VCaP (cell line): ENCODE measurements around the gene LIME1.

ENCODE experiments used
- H3K27ac ChIP-seq: fragments of 450-650 bp; 2 replicates; pipeline ENCODE4 v1.5.1; 2017
- TF ChIP-seq, protein P1 (sequence below): fragments of 450-650 bp; conservative IDR thresholded peaks from 2 replicates; pipeline ENCODE4 v1.5.1; 2017; ENCODE audit warnings: mild to moderate bottlenecking, moderate library complexity

Gene LIME1

DNA sequence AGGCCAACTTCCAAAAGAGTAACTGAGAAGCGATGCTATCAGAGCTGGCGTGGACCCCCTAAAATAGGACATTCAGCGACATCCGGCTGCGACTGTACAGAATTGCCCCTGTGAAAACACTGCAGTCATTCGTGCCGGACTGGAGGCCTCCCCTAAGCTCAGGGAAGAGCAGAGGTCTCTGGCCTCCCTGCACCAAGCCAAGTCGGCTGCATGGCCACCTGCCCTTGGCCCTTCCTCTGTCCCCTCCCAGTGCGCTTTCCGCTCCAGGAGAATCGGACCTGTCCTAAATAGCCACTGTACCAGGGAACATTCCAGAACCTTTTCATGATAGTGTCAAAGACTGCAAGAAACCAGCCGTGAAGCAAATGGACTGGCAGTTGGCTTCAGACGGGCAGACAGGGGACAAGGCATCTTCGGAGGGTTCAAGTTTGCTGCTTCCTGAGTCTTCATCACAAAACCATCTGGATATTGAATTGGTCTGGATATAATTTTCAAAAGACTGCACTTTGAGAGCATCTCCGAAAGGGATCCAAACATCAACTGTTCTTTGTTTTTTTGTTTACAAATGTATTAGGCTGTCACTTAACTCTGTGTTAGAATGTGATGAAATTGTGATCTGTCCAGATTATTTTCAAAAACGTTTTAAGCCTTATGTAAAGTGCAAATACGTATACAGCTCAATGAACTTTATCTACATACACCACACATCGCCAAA, 19.6 kb downstream of the LIME1 start:
- no peak overlapping the region for H3K27ac ChIP-seq
- TF ChIP-seq, protein P1, sequence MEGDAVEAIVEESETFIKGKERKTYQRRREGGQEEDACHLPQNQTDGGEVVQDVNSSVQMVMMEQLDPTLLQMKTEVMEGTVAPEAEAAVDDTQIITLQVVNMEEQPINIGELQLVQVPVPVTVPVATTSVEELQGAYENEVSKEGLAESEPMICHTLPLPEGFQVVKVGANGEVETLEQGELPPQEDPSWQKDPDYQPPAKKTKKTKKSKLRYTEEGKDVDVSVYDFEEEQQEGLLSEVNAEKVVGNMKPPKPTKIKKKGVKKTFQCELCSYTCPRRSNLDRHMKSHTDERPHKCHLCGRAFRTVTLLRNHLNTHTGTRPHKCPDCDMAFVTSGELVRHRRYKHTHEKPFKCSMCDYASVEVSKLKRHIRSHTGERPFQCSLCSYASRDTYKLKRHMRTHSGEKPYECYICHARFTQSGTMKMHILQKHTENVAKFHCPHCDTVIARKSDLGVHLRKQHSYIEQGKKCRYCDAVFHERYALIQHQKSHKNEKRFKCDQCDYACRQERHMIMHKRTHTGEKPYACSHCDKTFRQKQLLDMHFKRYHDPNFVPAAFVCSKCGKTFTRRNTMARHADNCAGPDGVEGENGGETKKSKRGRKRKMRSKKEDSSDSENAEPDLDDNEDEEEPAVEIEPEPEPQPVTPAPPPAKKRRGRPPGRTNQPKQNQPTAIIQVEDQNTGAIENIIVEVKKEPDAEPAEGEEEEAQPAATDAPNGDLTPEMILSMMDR: no peak

DNA sequence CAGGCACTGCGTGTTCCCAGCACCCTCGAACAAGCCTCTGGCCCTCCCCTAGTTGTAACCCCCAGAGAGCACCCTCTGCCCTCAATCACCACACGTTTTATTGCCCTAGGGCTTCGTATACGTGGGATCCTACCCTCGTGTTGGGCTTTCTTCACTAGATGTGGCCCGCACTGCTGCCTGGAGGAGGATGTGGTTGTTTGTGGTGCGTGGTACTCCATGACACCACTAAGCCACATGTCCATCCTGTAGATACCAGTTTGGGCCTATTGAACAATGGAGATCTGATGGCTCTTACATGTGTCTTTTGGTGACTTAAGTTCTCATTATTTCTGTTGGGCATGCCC, 20.2 kb downstream of the LIME1 start:
- no peak overlapping the region for H3K27ac ChIP-seq
- TF ChIP-seq, protein P1: no peak

DNA sequence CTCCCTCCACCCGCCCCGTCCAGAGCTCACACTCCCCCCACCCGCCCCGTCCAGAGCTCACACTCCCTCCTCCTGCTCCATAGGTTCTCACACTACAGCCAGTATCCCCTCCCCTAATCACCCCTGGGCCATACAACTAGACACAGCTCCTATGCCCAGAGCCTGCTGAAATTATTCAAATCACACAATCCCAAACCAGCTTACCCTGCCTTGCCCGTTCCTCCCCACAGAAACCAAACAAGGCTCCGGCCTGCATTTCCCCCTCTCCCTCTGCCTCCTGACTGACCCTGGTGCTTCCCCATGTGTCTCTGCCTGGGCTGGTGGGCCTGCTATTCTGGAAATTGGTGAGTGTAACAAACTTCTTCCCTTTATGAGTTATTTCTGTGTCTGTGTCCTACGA, 21.7 kb downstream of the LIME1 start:
- H3K27ac ChIP-seq: no peak overlapping the region
- TF ChIP-seq, protein P1: no peak

DNA sequence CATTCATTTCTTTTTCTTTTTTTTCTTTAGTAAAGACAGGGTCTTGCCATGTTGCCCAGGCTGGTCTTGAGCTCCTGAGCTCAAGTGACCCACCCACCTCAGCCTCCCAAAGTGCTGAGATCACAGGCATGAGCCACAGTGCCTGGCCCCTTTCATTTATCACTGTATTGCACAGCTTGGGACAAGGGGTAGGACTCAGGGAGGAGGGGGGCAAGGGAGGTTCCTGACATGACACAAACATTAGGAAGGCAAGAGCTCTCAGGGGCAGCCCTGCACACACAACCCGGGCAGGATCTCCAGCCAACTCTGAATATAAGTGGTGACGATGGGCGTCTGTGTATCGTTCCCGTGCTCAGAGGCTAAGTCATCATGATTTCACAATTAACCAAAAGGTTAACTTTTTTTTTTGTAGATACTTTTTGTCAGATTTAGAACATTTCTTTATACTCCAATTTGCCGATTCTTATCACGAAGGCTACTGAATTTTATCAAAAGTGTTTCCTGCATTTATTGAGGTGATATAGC, 23.0 kb downstream of the LIME1 start:
- TF ChIP-seq, protein P1: no peak
- H3K27ac ChIP-seq: no peak overlapping the region

DNA sequence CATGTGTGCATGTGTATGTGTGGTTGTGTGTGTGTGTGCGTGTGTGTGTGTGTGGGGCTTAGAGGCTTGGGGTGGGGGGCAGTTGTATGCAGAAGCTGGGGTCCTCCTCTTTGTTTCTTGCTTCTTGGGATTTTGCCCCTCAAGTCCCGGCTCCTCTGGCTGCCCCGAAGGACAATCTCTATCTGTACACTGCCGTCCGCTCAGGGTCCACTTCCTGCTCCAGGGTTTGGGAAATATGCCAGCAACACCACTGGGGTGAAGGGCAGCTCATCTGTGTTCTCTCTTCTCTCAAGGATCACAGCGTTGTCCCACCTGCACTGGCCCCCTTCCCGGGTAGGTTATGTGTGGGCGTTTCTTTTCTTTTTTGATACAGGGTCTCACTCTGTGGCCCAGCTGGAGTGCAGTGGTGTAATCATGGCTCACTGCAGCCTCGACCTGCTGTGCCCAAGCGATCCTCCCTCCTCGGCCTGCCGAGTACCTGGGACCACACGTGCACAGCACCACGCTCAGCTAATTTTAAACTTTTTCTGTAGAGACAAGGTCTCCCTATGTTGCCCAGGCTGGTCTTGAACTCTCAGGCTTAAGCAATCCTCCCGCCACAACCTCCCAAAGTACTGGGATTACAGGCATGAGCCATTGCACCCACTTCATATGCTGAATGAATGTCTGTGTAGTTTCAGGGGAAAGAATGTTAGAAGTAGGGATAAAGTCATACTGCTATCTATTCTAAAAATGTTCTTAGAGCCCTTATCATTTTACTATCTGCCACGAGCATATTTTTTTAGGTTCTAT, 28.8 kb downstream of the LIME1 start:
- TF ChIP-seq, protein P1: no peak
- no peak overlapping the region for H3K27ac ChIP-seq

DNA sequence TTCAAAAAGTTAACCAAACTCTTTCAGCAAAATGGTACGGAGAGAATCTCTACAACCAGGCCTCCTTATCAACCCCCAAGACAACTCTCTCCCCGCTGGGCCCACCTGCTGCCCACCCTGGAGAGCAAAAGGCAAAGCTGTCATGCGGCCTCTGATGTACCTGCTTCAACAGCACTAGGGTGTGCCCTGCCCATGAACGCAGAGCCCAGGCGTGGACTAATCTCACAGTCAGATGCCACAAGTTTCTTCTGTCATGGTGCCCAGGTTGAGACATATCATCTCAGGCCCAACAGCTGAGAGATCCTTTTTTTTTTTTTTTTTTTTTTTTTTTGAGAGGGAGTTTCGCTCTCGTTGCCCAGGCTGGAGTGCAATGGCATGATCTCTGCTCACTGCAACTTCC, 29.4 kb downstream of the LIME1 start:
- TF ChIP-seq, protein P1: no peak
- H3K27ac ChIP-seq: no peak overlapping the region

DNA sequence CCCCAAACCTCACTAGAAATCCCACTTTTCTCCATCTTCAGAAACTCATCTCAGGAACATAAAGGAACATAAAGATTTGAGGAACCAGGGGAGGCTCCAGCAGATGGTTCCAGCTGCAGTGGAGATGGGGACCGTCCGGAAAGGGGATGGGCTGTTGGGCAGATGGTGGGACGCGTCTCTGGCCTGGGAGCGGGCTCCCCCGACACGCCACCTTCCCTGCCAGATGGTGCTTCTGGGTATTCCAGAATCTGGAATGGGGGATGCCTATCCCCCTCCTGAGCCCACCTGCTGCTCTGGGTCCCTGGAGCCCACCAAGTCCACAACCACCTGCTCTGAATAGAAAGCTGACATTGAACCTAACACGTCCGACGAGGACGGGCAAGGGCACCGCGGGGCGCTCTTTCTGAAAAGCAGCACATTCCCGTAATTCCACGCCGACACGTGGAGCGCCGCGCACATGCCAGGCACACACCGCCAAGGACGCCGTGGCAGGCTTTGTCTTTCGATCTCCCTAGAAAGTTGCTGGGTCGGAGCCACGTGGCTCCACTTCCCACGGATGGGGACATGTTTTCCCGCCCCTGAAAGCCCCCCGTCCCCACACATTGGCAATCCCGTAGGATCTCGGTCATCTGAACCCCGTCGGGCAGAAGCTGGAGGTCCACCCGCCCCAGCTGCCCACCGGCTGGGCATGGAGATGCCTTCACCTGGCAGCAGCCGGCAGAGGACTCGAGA, 30.4 kb downstream of the LIME1 start:
- no peak overlapping the region for H3K27ac ChIP-seq
- TF ChIP-seq, protein P1: no peak
